GM19438 (cell line): ENCODE data around the gene TMEM255A.

Experiments
- ATAC-seq: cut with Tn5 transposase; IDR thresholded peaks from one replicate; pipeline ENCODE4 v1.9.1; 2021; ENCODE audit warnings: low read depth; ENCODE audit not compliant: unreplicated experiment

Gene TMEM255A

GRCh38 chrX:120274145-120274544 is 37.1 kb downstream of the TMEM255A start:
- ATAC-seq = no peak

GRCh38 chrX:120271218-120271617 is 40.0 kb downstream of the TMEM255A start:
- ATAC-seq = no peak

DNA sequence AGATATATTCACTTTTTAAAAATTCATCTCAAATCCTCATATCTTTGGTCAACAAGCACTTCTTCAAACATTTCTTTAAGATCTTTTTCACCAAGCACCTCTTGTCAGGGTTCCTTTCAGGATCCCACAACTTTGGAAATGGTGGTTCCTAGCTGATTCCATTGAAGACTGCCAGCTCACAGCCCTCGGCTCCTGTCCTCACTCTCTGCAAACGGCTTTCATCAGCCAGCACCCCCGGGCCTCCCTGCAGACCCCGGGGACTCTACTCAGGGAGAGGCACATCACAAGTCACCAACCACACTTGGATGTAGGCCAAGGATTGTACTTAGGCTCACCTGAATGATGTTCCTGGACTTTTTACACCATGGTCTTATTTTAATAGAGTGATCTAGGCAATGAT is 40.7 kb downstream of the TMEM255A start:
- no peak for ATAC-seq

DNA sequence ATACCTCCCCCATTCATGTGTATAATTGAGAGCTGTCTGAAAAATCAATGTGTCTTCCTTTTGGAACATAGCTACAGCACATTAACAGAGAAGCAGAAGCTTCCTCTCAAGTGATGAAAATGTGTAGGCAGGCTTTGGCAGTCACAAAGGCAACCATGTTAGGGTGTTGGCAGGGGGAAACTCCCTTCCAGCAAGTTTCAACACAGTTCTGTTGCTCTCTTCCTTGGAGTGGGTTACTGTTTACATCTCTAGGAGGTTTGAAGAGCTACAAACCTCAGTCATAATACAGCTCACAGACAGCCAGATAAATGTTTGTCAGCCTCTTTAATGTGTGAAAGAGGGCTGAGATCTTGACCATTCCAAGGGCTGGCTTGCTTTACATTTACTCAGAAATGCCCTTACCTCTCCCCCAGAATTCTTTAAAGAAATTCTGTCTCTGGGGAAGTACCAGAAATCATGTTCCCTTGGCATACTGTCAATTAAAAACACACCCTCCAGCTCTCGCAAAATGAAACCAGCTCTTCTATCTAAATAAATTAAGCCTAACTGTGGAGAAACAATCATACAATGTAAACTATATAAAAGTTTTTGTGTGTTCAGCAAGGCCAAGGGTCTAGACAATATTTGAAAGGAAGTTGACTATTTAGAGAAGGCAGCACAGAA is 41.8 kb downstream of the TMEM255A start:
- no peak for ATAC-seq

- ATAC-seq = no peak
These were observed 46.9 kb downstream of the TMEM255A start for GRCh38 chrX:120264341-120264740.

DNA sequence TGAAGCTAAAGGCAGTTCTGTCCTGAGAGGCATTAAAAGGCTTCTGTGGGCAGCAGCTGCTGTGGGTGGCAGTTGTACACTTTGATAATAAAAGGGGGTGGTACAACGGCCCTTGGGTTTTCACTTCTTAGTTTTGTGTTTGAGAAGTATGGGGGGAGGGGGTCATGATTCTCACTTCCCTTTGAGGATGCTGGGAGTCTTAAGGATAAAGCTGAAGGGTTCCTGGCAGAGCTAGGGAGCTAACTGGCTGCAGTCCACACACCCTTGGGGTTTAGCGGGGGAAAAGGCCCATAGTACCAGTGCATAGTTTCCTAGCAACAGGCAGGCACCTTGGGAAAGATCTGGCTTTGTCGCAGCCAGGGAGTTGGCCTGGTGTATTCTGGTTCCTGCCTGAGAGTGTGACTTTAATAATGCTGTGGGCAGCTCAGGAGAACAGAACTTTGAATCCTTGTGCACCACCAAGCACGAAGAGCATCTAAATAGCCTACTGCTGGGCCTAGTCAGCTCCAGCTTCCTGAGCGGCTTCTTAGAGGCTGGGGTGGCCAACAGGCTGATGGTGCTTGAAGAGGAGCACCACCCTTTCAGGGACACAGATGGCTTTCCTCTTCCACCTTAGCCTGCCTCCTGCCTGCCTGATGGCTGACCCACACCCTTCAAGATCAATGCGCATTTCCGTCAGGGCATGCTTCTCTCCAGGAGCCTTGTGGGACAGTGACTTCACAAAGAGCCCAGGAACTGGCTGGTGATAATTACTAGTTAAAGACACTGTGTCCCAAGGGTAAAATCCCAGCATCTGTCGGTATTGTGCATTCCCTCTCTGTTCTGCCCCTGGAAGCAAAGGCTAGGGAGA is 48.2 kb downstream of the TMEM255A start:
- no peak for ATAC-seq

DNA sequence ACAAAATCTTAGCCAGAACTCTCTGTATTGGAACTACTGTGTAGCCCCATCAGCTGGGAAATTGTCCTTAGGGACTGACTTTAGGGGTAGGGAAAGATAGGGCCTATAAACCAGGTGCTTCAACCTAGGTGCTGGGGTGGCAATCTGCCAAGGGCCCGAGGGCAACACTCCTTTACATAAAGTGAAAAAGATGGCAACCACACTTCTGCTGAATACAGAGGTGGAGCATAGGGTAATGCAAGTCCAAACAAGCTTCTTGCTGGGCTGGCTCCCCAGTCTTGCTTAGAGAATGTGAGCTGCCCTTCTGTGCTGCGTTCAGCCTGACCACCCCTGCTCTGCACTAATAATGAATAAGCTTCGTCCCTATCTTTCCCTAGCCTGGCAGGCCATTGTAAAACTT is 50.9 kb downstream of the TMEM255A start:
- no peak for ATAC-seq

DNA sequence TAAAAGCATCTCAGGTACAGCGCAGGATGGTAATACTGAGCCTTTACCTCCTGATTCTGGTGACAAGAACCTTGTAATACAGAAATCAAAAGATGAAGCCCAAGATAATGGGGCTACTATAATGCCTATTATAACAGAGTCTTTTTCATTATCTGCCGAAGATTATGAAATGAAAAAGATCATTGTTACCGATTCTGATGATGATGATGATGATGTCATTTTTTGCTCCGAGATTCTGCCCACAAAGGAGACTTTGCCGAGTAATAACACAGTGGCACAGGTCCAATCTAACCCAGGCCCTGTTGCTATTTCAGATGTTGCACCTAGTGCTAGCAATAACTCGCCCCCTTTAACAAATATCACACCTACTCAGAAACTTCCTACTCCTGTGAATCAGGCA is 57.5 kb downstream of the TMEM255A start:
- ATAC-seq = no peak

- no peak for ATAC-seq
These were observed 59.7 kb downstream of the TMEM255A start for GRCh38 chrX:120251471-120252011.

DNA sequence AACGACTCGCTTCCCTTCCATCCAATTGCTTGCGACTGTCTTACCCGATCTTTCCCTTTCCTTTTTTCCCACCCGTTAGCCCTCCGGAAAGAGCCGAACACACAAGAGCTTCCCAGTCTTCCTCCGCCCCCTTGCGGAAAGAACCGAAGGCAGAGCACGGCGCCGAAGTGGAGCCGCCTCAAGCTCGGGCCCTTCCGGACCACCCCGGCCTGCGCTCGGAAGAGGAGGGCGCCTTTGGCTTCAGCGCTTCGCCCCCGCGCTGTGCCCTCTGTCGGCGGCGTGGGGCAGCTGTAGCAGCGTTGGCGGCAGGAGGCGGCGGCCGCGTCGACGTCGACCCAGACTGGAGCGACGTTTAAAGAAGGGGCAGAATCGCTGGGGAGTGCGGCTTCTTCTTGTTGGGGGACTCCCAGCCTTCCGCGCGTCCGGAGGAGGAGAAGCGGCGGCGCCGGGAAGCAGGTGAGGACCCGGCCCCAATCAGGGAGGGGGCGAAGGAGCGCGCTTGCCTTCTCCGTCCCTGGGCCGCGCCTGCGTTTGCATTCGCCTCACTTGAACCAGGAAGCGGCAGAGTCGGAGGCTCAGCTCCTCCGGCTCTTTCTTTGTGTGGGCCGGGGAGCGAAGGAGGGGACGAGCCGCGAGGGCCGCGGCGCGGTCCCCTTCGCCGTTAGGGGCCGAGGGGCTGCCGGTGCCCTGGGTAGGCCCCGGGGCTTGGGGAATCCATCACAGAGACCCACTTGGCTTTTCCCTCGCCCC is 60.6 kb downstream of the TMEM255A start, which contains the start of gene ZBTB33:
Gene ZBTB33 (plus strand): TSS at position 291 of the 750 bp plus-strand sequence. CDS start 2,604 bp downstream, outside the sequence.
- ATAC-seq = peak; percentile 97

DNA sequence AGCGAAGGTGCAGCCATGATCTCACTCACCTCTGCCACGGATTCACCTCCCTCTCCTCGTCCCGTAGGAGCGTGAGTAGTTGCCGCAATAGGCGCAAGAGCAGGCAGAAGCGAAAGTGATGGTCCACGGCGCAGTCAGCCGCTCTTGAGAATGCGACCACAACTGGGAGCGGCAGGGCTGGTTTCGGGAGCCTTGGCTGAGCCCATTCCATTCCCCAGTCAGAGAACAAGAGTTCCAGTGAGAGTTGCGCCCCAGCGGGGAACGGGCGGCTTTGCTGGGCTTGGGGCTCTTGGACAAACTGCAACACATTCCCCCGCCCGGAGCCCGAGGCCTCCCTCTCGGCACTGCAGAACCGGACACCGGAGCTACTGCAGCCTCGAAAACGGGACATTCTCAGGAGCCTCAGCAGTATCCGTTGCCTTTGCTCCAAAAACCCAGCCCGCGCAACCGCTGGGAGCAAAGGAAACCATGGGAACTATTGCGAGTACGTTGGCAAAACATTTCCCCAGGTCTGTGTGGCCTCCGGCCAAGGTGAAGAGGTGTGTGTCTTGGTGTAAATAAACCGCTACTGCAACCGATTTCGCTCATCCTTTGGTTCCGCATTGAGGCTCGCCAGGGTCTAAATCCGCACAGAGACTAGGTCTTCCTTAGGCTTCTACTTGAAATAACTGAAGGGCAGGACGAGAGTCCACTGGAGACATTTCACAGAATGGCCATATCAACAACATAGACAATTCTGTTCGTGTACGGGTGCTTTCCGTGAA is 66.3 kb downstream of the TMEM255A start:
- peak; percentile 81 for ATAC-seq

DNA sequence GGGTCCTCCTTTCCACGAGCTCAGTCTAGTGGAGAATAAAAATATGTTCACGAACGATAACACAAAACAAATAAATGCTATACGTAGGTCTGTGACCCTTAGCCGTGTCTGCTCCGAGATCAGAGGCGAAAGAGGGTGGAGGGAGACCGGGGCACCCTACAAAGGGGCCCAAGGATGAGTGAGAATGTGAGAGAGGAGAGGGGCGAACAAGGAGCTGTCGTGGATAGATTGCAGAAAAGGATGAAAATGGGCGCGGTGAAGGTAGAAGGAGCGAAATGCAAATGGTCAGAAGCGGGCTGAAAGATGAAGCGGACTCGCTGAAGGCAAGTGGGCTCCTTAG is 66.9 kb downstream of the TMEM255A start:
- no peak for ATAC-seq

DNA sequence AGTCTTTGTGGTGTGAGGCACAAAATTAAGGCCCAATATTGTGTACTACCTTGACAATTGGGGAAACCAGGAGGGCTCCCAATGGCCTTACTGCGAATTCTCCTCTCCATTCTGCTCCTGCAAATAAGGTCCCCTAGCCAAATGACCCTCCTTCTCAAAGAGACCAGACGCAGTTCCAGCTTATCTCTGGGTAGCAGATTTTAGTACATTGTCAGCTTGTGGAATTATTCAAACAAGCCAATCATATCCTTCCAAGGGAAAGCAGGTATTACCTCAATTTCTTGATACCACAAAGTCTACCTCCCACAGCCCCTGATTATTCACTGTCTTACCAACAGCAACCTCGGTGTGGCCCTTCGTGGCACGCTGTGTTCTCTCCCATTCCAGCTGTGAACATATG is 68.4 kb downstream of the TMEM255A start:
- no peak for ATAC-seq

GRCh38 chrX:120238933-120239332 is 72.3 kb downstream of the TMEM255A start:
- no peak for ATAC-seq

DNA sequence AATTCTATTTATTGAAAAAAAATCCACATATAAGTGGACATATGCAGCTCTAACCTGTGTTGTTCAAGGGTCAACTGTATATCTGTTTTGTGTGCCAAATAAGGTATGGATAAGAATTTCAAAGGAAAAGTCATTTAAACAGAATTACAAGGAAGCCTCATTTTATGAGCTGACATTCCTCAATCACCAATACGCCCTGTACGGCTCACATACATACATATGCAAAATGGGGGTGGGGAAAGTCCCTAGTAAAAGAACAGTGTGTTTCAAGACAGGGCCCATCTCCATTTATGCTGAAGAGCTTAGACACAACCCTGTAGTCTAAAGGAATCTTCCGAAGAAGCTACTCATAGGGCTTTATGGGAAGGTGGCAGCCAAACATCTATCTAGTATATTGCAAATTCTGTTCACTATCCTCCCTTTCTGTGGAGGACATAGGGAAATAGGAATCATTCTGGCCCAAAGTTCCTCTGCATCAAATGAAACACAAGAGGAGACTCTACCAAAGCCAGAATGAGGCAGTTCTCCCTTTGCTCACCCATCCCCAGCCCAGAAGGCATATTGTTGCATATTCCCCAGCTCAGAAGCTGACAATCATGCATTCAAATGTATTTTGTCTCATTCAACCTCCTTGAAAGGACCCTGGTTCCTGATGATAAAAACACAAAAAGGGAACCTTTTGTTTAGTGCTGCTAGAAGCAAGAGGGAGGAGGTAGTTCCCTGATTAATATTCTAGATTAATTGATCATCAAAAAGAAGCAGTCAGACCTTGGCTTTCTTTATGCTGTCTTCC is 74.4 kb downstream of the TMEM255A start:
- ATAC-seq = no peak

GRCh38 chrX:120235284-120235683 is 76.0 kb downstream of the TMEM255A start:
- no peak for ATAC-seq

DNA sequence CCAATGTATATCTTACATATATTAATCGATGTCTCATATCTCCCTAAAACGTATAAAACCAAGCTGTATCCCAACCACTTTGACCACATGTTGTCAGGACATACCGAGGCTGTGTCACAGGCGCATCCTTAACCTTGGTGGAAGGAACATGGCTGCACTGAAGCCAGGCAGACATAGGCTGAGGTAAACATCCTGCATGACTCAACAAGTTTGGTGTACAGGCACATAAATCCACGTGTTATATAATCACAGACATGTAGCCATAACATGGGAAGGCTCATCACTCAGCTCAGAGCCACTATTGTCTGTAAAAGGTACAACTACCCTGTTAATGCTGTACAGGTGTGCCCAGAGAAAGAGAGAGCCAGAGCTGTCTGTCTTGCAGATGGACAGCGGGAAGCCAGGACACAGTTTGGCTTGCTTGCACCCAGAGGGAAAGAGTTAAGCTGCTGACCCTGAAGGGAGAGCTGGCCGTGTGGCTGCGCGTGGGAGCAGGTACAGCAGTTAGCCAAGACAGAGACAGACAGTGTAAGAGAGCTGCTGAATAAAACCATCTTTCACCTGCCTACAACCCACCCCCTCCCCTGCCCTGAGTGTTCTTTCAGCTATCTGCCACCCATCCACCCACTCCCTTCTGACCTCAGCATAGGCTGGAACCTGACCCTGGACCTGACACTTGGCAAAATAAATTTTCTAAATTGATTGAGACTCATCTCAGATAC is 82.9 kb downstream of the TMEM255A start:
- no peak for ATAC-seq

GRCh38 chrX:120224388-120224787 is 86.9 kb downstream of the TMEM255A start:
- ATAC-seq = no peak

DNA sequence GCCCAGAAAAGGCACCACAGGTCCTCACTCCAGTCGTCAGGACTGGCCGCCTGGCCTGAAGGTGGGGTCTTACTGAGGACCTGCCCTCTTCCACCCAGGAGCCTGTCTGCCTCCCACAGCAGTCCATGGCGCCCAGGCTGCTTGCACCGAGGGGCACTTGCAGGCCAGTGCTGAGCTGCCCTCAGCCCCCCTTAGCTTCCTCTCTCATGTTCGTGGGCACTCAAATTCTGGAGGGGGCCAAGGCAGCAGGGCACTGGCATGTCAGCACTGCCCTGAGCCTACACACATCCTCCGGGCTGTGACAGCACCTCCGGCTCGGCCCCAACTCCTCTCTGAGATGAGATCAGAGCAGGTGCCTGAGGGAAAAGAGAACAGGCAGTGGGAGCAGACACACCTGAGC is 87.9 kb downstream of the TMEM255A start:
- ATAC-seq = no peak
